Right hindlimb (tissue), 1 donor: ENCODE results near the gene CD302.
A peak's percentile ranks its signal among the peaks of the same experiment; 100 is the strongest.
"Not testable (repeated sequence)": the region's sequence is repeated elsewhere in the genome, so short reads cannot be mapped to it uniquely, and the experiment has no call there.

Source experiments
- DNase-seq: peaks from one replicate; pipeline ENCODE4 v3.0.0-alpha.2; 2018

The CD302 gene

DNA sequence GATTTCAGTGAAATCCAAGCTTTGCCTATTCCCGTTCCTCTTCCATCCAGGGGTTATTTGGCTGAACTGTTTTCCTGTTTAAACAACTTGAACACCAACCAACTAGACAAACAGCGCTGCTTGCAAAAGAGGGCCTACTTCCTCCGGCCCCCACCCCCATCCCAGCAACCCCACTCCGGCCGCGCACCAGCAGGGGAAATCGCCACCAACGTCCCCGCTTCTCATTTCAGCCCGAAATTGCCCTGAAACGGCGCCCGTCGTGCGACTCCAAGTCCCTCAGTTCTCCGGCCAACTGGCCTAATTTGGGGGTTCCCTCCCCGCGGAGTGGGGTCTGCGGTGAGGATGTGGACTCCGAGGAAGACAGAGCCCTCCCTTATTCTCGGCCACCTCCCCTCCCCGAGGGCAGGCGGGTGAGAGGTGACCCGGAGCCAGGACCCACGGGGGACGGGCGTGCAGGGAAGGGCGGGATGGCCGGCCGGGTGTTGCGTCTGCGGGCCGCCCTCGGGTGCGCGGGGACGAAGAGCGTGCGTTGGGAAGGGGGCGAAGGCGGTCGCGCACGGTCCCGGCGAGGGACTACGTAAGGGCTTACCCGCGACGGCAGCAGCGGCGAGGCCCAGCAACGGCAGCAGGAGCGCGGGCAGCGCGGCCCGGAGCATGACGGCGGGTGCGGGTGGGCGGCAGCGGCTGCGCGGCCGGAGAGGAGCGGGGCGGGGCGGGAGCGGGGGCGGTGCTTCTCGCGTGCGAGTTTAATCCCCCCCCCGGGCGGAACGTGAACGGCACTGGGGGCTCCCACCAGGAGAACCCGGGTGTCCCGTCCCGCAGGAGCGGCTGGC, at the start of gene CD302:
CD302 (minus strand) TSS at position 666 of the 833 bp plus-strand sequence; CDS start at position 656, 10 bp downstream.
- DNase-seq = peak; percentile 82

DNA sequence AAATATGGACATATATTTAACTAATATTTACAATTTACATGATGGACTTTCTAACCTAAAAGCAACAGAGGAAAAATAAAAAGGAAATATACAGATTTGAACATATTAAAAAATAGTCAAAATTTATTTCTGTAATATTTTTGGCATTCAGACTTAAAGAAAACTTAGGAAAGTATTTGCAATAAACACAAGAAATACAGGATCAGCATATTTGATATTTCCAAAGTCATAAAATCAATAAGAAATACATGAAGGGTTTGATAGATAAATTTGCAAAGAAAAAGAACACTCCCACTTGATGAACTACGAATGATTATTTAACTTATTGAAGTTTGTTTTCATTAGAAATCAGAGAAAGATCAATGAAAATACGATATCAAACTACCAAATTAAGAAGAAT, 48.6 kb upstream of the CD302 start:
- no peak for DNase-seq

DNA sequence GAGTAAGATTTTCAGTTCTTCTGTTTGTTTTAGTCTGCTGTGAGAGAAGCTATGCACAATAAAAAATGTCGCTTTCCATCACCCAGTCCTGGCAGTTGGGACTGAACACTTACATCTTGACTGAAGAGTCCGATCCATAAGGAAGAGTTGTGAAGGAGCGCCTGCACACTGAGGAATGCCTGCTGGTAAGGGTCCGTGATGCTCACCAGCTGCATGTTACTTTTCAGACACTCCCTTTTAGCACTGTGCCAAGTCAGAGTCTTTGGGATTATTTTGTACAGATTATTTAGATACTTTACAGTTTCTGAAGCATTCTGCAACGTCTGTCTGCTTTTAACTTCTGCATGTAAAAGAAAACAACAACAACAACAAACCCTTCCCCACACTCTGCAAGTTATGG, 42.6 kb upstream of the CD302 start:
- DNase-seq = no peak

DNA sequence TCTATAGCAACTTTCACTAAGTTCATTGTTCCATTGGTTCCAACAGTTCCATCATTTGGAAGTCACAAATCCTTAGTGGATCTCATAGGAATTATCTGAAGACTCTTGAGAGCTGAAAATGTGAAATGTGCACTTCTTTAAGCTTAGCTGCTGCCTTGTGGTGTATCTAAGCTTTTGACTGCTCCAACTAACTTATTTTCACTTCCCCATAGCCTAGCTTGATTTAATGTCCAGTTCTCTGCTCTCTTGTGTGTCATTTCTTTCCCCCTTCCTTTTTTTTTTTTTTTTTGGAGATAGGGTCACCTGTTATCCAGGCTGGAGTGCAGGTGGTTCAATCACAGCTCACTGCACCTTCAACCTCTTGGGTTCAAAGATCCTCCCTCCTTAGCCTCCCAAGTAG, 34.9 kb upstream of the CD302 start:
- no peak for DNase-seq

DNA sequence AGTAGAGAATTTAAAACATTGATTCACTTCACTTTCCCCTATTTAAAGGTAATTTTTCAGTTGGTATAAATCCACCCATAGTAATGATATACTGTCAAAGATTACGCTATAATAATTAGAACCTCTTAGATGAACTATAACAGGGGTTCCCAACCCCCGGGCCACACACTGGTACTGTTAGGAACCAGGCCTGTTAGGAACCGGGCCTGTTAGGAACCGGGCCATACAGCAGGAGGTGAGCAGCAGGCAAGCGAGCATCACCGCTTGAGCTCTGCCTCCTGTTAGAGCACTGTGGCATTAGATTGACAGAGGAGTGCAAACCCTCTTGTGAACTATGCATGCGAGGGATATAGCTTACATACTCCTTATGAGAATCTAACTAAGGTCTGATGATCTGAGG, 34.0 kb upstream of the CD302 start:
- no peak for DNase-seq

GRCh38 chr2:159829376-159829775, 31.4 kb upstream of the CD302 start:
- no peak for DNase-seq

DNA sequence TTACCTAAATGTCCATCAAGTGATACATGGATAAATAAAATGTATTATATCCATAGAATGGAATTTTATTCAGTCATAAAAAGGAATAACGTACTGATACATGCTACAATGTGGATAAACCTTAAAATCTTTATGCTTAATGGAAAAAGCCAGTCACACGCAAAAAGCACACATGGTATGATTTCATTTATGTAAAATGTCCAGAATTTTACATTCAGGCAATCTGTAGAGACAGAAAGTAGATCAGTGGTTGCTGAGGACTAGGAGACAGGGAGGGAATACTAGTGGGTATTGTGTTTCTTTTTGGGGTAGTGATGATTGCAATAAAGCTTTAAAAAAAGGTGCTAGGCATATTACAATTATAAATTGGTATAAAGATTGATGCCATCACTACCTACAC, 30.7 kb upstream of the CD302 start:
- no peak for DNase-seq

DNA sequence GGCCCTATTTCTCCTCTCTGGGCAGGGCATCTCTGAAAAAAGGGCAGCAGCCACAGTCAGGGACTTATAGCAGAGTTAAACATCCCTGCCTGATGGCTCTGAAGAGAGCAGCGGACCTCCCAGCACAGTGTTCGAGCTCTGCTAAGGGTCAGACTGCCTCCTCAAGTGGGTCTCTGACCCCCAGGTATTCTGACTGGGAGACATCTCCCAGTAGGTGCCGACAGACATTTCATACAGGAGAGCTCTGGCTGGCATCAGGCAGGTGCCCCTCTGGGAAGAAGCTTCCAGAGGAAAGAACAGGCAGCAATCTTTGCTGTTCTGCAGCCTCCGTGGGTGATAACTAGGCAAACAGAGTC, 24.4 kb upstream of the CD302 start:
- DNase-seq = not testable (repeated sequence)

DNA sequence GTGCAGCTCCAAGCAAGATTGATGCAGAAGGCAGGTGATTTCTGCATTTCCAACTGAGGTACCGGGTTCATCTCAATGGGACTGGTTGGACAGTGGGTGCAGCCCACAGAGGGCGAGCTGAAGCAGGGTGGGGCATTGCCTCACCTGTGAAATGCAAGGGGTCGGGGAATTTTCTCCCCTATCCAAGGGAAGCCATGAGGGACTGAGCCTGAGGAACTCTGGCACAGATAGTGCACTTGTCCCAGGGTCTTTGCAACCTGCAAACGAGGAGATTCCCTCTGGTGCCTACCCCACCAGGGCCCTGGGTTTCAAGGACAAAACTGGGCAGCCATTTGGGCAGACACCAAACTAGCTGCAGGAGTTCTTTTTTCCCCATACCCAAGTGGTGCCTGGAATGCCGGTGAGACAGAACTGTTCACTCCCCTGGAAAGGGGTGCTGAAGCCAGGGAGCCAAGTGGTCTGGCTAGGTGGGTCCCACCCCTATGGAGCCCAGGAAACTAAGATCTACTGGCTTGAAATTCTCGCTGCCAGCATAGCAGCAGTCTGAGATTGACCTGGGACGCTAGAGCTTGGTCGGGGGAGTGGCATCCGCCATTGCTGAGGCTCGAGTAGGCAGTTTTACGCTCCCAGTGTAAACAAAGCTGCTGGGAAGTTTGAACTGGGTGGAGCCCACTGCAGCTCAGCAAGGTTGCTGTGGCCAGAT, 23.9 kb upstream of the CD302 start:
- DNase-seq = not testable (repeated sequence)

DNA sequence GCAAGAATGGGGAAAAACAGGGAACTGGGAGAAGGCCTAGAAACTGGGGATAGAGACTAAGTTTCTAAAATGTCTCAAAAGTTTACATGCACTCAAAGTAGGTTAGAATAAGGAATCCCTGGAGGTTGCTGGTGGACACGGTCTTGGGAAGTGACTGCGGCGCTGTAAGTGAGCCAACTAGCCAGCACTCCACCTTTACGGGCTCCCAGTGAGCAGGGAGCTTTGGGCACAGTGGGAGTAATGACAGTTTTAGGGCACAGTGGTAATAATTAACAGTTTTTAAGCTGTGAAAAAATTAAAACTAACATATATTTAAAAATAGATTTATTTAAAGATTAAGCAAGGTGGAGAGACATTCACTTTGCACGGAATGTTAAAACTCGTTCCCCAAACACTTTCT, 20.9 kb upstream of the CD302 start:
- DNase-seq = no peak

DNA sequence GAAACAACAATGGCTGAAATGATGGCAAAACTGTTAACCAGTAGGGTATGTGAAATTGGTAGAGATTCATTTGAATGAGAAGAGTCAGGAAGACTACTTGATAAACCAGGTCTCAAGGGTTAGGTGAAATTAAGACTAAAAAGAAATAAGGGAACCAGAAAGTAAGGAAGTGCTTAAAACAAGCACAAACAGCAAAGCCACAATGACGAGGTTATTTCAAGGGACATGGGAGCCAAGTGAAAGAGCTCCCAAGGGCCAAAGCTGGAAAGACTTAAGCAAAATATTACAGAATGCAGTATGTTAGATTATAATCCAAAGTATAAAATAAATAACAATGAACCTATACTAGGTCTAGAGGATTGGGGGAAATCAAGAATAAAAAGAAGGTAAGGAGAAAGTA, 19.3 kb upstream of the CD302 start:
- no peak for DNase-seq

GRCh38 chr2:159811232-159811631, 13.2 kb upstream of the CD302 start:
- DNase-seq = no peak

DNA sequence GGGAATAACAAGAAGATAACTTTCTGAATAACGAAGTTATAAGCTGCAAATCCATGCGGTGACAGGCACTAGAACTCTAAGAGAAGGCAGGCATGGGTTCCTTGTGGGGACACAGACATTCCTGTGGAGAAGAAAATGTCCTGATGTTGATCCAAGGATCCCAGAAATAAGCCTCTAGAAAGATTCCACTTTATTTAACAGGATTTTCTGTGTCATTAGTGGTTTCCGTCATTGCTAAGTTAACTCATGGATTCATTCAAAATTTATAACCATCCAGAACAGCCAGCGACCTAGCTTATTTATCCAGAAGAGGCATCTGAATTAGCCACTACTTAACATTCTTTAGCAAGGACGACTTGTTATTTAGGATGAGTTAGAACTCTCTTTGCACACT, 10.0 kb upstream of the CD302 start:
- DNase-seq = no peak

GRCh38 chr2:159807183-159808031, 9.4 kb upstream of the CD302 start:
- DNase-seq = peak; percentile 30

GRCh38 chr2:159804941-159805340, 6.9 kb upstream of the CD302 start:
- DNase-seq = no peak

- DNase-seq = no peak
Measured at GRCh38 chr2:159803235-159803962, 5.4 kb upstream of the CD302 start.

DNA sequence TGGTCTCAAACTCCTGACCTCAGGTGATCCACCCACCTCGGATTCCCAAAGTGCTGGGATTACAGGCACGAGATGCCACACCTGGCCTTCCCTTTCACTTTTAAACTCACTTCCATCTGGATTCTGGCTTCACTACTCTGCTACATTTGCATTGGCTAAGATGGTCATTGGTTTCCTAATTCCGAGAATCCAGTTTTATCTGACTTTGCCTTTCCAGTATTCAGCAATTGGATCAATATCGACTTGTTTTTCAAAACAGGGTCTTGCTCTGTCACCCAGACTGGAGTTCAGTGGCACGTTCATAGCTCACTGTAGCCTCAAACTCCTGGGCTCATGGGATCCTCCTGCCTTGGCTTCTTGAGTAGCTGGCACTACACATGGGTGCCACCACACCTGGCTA, 4.7 kb upstream of the CD302 start:
- no peak for DNase-seq

GRCh38 chr2:159799833-159800232, 1.8 kb upstream of the CD302 start:
- no peak for DNase-seq

GRCh38 chr2:159798376-159798725, 343 bp upstream of the CD302 start:
- no peak for DNase-seq

DNA sequence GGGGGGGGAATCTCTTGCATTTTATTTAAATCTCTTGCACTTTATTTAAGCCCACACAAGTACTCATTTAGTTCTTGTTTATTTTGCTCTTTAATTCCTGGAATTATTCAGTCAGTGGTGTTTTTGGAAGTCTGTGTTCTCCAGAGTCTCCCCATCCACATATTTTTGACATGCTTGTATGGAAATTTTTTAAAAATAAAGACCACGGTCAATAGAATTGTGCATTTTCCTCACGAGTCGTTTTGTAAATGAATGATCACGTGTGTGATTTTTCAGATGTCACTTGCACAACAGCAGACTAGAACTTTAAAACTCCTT, 824 bp downstream of the CD302 start:
- no peak for DNase-seq

DNA sequence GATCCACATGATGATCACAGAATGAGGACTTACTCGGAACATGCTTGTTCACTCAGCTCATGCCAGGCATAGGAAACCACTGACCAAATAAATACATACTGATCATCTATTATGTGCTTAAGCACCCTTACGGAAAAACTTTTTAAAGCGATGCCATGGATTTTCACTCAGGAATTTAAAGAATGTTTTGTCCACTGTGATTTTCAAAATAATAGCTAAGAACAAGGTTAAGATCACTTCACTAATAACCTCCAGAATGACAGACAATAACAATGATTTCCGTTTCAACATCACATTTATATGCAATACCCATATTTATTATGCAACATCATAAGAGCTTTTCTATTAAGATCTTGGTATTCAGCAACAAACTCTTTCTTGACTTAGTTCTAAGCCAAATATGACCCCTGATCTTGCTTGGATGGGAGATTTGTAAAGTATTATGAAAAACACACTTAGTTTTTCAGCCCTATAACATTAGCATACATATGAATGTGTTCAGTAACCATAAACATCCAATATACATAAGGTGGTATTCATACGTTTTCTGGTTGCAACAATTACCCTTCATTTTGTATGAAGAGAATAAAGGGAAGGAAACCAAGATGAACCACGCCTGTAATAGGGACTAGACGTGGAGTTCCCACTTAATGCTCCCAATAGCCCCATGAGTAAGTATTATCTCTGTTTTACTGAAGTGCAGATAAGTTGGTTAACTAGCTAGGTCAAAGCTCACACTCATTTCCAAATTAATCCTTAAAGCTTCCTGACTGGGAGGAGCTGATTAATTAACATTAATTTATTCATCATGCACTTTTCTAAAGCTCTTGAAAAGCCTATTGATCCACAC, 1.9 kb downstream of the CD302 start:
- DNase-seq = no peak

- no peak for DNase-seq
Measured at GRCh38 chr2:159793326-159793725, 4.7 kb downstream of the CD302 start.
